GM12878 (cell line): Measurements from ENCODE around the gene PITPNM1.

Source experiments
- POLR2AphosphoS5 ChIP-seq: IDR thresholded peaks from 2 replicates; pipeline ENCODE4 v1.6.1; 2011; ENCODE audit warnings: mild to moderate bottlenecking, low read length, inconsistent platforms
- TF ChIP-seq, protein P1 (sequence below): IDR thresholded peaks from 2 replicates; pipeline ENCODE4 v1.6.1; 2011; ENCODE audit warnings: low read depth, mild to moderate bottlenecking, low read length, moderate library complexity, borderline replicate concordance; ENCODE audit errors: extremely low read depth

DNA sequence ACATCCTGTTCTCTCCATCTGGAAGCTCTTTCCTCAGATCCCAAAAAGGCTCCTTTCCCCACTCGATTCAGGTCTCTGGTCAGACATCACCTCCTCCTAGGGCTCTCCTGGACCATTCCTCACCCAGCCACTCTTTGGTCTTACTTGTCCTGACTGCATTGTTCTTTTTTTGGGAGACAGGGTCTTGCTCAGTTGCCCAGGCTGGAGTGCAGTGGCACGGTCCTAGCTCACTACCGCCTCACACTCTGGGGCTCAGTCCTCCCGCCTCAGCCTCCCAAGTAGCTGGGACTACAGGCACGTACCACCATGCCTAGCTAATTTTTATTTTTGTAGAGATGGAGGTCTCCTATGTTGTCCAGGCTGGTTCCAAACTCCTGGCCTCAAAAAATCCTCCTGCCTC, 59.6 kb downstream of the PITPNM1 start:
- TF ChIP-seq POLR2AphosphoS5 = no peak
- TF ChIP-seq, protein P1, sequence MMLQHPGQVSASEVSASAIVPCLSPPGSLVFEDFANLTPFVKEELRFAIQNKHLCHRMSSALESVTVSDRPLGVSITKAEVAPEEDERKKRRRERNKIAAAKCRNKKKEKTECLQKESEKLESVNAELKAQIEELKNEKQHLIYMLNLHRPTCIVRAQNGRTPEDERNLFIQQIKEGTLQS = no peak
